Measurements from ENCODE around the gene SH3GL2. TPM values are rescaled to one million over a fixed set of nuclear protein-coding genes. Genes with fewer than 3 reads are reported as not detected.

Gene SH3GL2
- 3.2 TPM for total RNA-seq
- long read RNA-seq, transcript SH3GL2-201 (9 exons, 2,565 nt) = major isoform, 8 of 8 reads
- long read RNA-seq, partial matches to known transcripts = 0 of 8 reads
- long read RNA-seq, other reads (novel, unspliced or antisense) = 0 of 8 reads

GRCh38 chr9:17578911-17579793 is at the start of gene SH3GL2:
Gene SH3GL2 (plus strand): TSS chr9:17579066.
- peak; percentile 84 for DNase-seq
- H3K36me3 ChIP-seq = no peaks in the 10 kb centered on the region
- peak; percentile 94 for ATAC-seq
- H3K27ac ChIP-seq = no peak within 1 kb of the TSS
- intact Hi-C loops (cut with DNase I) = no loop called here
- TF ChIP-seq CTCF (IDR thresholded peaks at IDR 0.05) = no peak
- peaks cover 35% of the 10 kb centered on the region for H3K27me3 ChIP-seq
- no peaks in the 10 kb centered on the region for H3K9me3 ChIP-seq
- no peaks in the 10 kb centered on the region for H3K4me1 ChIP-seq
- H3K4me3 ChIP-seq = peak within 1 kb of the TSS; percentile 40

- peak; percentile 59 for TF ChIP-seq CTCF (IDR thresholded peaks at IDR 0.05)
- H3K4me1 ChIP-seq = no peaks in the 10 kb centered on the region
- no peaks in the 10 kb centered on the region for H3K36me3 ChIP-seq
- DNase-seq (no peak), ATAC-seq (peak; percentile 70)
- H3K27ac ChIP-seq = no peak overlapping the region
- intact Hi-C loops (cut with DNase I) = no loop called here
- H3K9me3 ChIP-seq = no peaks in the 10 kb centered on the region
- H3K27me3 ChIP-seq = no peaks in the 10 kb centered on the region
- no peak overlapping the region for H3K4me3 ChIP-seq
Measured at GRCh38 chr9:17531642-17532254, 47.1 kb upstream of the SH3GL2 start.

- intact Hi-C loops (cut with DNase I) = no loop called here
- no peak for ATAC-seq
Measured at GRCh38 chr9:17532461-17532860, 46.4 kb upstream of the SH3GL2 start.

GRCh38 chr9:17535176-17535575 is 43.7 kb upstream of the SH3GL2 start:
- ATAC-seq (no peak), DNase-seq (no peak)
- no peak for TF ChIP-seq CTCF (IDR thresholded peaks at IDR 0.05)
- H3K9me3 ChIP-seq = no peaks in the 10 kb centered on the region
- no peak overlapping the region for H3K27ac ChIP-seq
- H3K4me3 ChIP-seq = no peak overlapping the region
- no peaks in the 10 kb centered on the region for H3K4me1 ChIP-seq
- H3K36me3 ChIP-seq = no peaks in the 10 kb centered on the region
- intact Hi-C loops (cut with DNase I) = no loop called here
- no peaks in the 10 kb centered on the region for H3K27me3 ChIP-seq

More at GRCh38 chr9:17532461-17532860, 46.4 kb upstream of the SH3GL2 start:
- H3K36me3 ChIP-seq = no peaks in the 10 kb centered on the region
- H3K4me1 ChIP-seq = no peaks in the 10 kb centered on the region
- H3K27ac ChIP-seq = no peak overlapping the region
- DNase-seq = no peak
- no peaks in the 10 kb centered on the region for H3K27me3 ChIP-seq
- no peaks in the 10 kb centered on the region for H3K9me3 ChIP-seq
- no peak for TF ChIP-seq CTCF (IDR thresholded peaks at IDR 0.05)
- no peak overlapping the region for H3K4me3 ChIP-seq

- Histone ChIP-seq H3K4me3 (no peak overlapping the region), H3K27me3 (no peaks in the 10 kb centered on the region), H3K27ac (no peak overlapping the region), H3K9me3 (no peaks in the 10 kb centered on the region), H3K4me1 (no peaks in the 10 kb centered on the region), H3K36me3 (no peaks in the 10 kb centered on the region)
- TF ChIP-seq CTCF (IDR thresholded peaks at IDR 0.05) = no peak
- intact Hi-C loops (cut with DNase I) = no loop called here
- DNase-seq = no peak
- ATAC-seq = no peak
Measured at GRCh38 chr9:17536027-17536426, 42.8 kb upstream of the SH3GL2 start.

Data from upper lobe of right lung (tissue), 1 donor.